GM20431 (cell line): ENCODE data around the gene NRARP.

ENCODE experiments used
- in situ Hi-C: fragments of 300-500 bp; cut with MseI, MboI; formaldehyde crosslinking; loops from one replicate; pipeline ENCODE4 v1.15.0; 2020; ENCODE audit warnings: low sequenced_read_pairs; ENCODE audit not compliant: unreplicated experiment

The NRARP gene

GRCh38 chr9:137323531-137324331 lies 21.7 kb upstream of the NRARP start:
- in situ Hi-C loops = no loop called here

DNA sequence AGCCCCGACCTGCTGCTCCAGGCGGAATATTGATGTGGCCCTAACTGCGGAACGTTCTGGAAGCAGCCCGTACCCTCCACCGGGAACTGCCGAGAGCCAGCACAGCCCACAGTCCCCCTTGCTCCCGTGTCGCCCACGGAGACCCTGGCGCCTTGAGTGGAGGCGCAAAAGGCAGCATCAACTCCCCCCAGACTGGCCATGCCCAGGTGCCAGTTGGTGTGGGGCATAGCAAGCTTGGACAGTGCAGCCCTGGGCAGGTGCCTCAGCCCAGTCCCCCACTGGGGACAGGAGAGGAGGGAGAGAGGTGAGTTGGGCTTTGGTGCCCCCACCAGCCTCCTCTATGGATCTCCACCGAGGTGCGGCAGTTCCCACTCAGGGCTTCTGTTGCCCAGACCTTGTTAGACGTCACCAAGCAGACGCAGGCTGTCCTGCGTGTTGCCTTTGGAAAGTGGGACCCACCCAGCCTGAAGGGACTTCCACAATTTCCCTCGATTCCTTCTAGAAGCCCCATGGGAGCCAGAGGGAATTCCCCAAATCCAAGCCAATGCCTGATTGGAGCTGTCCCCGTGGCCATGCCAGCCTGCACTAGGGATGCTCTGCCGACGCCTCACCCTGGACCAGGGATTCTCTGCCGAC lies 19.8 kb upstream of the NRARP start:
- in situ Hi-C loops = no loop called here

GRCh38 chr9:137320555-137321384 lies 18.7 kb upstream of the NRARP start:
- in situ Hi-C loops = no loop called here

- in situ Hi-C loops = no loop called here
Measured at GRCh38 chr9:137319739-137320551, 17.9 kb upstream of the NRARP start.

DNA sequence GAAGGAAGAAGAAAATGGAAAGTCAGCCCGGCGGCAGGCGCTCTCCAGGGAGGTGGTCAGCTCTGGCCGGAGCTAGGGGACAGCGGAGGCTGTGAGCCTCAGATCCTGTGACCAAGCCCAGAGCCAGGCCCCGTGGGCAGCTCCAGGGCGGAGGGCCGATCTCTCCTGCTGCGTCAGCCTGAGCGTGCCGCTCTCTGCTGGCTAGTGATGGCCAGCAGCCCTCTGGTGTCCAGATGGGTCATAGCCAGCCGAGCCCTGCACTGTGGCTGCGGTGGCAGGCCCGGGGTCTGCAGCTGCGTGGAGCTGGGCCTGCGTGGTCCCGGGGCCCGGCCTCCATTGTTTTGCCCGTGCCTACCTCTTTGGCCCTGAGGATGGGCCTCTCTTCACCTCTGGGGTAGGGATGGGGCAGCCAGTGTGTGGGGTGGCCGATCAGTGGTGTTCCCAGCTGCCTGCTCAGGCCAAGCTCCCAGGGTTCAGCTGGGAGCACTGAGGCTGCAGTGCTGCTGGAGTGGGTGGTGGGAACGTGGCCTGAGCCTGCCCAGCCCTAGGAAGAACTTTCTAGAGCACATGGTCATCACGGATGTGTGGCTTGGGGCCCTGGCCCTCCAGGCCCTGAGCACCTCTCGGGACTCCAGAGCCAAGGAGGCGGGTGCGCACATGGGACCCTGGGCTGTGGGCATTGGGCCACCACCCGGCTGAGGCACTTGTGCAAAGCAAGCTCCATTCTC lies 17.1 kb upstream of the NRARP start:
- in situ Hi-C loops = no loop called here

DNA sequence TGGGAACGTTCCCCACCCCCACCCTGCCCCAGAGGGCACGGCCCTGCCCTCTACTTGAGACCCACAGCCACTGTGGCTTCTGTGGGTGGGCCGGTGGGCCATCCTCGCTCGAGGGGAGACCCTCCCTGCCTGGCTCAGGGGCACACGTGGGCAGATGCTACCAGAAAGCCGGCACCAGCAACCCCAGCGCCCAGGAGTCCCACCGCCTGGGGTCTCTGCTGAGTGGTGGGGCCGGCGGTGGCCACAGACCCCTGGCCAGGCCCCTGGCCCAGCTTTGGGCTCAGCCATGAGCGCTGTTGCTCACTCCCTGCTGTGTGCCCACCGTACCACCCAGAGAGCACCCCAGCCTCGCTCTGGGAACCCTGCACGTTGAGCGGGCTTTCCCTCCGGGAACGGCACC lies 16.5 kb upstream of the NRARP start:
- in situ Hi-C loops = no loop called here

- in situ Hi-C loops = no loop called here
Measured at GRCh38 chr9:137317718-137318511, 15.8 kb upstream of the NRARP start.

DNA sequence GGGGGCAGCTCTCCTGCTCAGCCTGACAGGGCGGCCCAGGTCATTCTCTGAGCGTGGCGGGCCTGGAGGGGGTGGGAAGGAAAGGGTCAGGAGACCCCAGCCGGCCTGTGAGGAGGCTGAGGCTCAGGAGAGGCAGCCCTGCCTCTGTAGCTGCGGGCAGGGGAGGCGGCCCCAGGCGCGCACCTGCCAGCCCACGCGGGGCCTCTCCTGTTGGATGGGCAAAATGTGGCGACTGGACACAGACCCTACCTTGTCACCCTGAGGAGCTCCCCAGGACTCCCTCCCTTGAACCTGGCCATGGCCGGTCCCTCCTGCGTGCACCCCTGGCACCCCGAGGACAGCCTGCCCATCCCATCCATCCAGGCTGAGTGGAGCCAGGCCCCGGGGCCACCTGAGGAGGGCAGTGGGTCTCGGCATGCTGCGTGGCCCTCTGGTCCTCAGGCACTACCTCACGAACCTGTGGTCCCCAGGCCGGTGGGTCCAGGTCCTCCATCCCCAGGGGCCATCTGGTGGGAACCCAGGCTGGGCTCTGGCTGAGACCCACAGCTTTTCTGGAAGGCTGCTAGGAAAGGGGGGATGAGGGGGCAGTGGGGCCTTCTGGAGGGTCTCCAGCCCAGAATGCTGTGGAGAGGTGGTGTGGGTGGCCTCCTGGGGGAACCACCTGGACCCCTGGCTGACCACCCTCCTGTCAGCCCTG lies 15.1 kb upstream of the NRARP start:
- in situ Hi-C loops = no loop called here

DNA sequence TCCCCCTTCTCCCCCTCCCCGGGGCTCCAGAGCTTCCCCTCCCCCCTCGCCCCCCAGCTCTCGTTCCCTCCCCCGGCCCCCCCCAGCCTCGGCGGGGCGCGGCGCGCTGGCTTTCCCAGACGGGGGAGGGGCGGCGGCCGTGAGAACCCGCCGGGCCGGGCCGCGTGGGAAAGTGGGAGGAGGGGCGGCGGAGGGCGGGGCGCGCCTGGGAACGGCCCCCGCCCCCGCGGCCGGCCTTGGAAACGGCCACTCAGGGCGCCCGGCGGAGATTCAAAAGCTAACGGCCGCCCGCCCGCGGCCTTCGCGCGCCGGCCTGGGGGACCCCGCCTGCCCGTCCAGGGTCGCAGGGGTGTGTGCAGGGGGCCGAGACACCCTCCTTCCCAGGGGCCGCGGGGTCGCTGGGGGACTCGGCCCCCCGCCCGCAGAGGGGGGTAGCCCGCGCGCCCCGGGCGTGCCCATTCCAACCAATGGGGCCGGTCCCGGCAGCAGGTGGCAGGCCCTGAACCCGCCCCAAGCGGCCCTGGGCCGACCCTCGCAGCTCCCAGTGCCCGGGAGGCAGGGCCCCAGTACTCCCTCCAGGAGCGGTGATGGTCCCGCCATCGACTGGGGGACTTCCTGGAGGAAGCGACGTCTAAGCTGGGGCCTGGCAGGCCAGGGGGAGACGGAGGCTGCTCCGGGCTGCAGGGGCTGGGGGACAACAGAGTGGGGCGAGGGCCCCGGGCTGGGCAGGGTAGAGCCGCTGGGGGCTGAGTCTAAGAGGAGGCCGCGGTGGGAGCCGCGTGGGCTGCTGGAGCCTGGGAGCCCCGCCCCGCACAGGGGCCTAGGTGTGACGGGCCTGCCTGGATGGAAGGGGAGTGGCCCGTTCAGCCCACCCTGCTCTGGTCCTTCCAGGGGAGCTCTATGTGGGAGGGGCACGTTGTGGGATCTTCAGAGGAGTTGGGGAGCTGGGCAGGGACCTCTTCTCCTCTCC lies 14.2 kb upstream of the NRARP start:
- in situ Hi-C loops = no loop called here

DNA sequence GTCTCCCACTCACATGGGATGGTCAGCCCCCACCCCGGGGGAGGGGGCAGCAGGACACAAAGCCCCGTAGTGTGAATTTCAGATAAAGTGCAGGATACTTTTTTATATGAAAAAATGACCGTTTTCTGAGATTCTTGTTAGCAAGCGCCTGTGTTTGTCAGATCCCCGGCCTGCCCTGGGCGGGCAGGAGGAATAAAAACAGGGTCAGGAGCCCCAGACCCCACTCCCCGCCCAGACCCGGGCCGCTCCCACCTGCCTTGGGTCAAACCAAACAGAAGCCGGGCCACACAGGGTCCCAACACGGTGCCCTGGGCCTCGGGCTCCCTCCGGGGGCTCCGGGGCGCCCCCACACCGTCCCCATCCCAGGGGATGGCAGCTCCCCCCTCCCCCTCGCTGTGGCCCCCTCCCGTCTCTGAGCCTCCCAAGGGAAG lies 13.5 kb upstream of the NRARP start:
- in situ Hi-C loops = no loop called here

- in situ Hi-C loops = no loop called here
Measured at GRCh38 chr9:137314561-137315560, 12.8 kb upstream of the NRARP start.

DNA sequence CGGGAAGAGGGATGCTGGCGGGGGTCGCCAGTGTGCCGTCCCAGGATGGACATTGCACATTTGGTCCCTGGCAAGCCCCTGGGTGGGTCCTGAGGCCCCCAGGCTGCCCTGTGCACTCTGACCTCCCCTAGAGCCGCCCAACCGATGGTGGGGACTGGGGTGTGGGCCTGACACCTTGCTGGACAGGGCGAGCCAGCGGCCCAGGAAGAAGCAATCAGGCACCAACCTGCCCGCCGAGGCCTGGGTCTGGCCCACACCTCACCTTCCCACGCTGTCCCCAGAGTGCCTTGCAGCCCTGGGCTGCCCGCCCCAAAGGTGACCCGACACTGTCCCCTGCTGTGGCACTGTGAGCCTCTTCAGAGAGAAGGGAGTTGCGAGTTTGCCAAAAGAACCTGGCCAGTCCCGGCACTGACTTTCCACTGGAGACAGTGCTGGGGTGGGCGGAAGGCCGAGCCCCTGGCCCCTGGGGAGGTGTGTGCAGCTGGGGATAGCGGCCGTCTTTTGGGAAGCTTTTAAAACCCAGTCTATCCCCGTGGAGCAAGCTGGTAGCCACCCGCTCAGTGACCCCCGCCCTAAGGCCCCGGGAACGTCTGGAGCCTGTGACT lies 12.0 kb upstream of the NRARP start:
- in situ Hi-C loops = no loop called here

GRCh38 chr9:137313326-137313936 lies 11.4 kb upstream of the NRARP start:
- in situ Hi-C loops = no loop called here

GRCh38 chr9:137312852-137313325 lies 10.8 kb upstream of the NRARP start:
- in situ Hi-C loops = no loop called here
